Cortex of kidney (tissue), 1 donor: ENCODE results near the gene SUN3.
"Not testable (repeated sequence)": the region's sequence is repeated elsewhere in the genome, so short reads cannot be mapped to it uniquely, and the experiment has no call there.

Source experiments
- DNase-seq: peaks from one replicate; lab custom pipeline; 2025; lab: John Stamatoyannopoulos, UW

Gene SUN3

DNA sequence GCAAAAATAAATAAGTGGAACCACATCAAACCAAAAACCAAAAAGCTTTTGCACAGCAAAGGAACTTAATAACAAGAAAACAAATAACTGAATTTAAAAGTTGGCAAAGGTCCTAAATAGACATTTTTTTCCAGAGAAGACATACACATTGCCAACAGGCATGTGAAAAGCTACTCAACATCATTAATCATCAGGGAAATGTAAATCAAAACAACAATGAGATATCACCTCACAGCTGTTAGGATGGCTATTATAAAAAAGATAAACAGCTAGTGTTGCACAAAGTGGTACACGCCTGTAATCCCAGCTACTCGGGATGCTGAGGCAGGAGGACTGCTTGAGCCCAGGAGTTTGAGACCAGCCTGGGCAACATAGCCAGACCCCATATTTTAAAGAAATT, 2.2 kb upstream of the SUN3 start:
- no peak for DNase-seq

DNA sequence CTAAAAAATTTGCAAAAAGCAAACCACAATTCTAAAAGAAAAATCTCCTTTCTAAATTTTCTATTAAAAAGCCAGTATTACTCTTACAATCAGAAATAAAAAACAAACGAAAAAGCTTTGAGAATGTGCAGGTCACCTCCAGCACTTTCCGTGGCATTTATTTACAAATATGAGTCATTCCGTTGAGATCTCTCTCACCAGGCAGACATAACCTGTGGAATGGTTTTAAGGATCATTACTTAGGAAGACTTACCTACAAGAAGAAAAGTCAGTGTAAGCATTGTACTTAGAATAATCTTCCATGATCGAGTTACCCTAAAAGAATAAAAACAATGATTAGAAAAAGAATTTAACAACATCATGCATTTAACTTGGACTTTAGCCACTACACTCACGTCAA, 3.3 kb downstream of the SUN3 start:
- DNase-seq: no peak

DNA sequence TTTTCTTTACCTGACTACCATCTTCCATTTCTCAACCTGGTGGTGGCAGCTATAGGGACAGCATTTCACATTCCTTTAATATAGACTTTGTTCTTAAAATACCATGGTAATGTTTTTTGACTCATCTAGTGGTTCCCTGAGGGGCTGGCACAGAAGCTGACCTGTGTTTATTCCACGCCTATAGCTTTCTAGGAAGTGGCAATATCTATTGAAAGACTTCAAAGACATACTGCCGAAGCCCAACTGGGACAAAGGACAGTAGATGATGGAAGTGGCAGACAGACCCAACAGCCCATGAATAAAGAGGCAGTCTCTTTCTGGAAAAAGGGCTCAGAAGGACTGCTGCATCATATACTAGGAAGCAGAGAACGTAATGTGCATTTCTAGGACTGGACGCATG, 11.2 kb downstream of the SUN3 start:
- DNase-seq: no peak

DNA sequence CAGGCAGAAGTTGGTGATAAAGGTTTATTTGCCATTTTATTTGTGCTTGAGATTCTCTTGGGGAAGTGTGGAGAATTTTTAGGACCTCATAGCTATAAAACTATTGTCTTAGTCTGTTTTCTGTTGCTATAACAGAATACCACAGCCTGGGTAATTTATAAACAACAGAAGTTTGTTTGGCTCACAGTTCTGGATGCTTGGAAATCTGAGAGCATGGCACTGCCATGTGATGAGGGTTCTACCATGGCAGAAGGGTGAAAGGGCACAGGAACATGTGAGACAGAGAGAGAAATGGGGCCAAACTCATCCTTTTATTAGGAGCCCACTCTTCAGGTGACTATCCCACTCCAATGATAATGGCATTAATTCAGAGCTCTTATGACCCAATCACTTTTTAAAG, 12.3 kb downstream of the SUN3 start:
- DNase-seq: no peak

DNA sequence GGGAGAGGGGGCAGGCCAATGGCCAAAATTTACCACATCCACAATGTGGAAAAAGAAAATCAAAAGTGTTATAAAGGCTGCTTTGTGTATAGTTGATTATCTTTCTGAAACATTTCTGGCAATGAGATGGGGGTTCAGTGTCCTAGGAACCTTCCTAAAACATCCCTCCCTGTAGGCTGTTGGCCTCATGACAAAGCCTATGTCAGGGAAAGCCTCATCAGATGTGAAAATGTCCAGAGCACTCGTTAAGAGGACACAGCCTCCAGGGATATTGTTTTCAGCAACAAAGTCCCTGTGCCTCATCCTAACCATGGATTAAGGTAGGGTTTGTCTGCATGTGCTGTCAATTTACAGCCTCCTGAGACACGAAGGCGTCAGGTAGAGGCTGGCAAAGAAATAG, 17.0 kb downstream of the SUN3 start:
- no peak for DNase-seq

DNA sequence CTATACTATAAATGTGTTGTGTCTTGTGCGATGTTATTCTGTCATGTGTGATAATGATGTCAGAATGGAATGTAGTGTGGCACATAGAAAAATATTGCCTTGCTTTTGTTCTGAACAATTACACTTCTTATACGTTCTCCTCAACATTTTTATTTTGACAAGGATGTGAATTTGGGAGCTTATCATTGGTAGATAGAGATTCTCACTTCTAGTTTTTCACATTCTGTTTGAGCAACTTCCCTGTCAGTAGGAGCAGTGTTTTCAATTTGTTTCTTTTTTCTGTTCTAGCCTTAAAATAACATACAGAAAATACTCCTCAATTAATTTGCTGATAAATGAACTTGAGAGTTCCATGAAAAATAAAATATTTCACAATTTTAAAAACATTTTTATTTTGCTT, 17.6 kb downstream of the SUN3 start:
- no peak for DNase-seq

DNA sequence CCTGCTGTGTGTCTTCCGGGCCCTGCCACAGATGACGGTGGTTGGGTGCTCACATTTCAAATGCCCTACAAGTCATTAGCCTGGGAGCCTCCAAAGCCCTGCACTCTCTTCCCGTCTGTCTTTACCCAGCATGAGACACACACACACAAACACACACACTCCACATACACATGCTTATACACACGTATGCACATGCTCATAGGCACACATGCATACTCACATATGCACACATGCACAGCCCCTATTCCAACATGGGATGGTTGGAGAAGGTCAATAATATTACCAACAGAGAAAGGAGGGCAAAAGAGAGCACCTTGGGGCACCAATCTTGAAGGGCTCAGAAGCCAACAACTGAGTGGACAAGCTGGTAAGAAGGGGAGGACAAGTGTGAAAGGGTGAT, 19.0 kb downstream of the SUN3 start:
- no peak for DNase-seq

DNA sequence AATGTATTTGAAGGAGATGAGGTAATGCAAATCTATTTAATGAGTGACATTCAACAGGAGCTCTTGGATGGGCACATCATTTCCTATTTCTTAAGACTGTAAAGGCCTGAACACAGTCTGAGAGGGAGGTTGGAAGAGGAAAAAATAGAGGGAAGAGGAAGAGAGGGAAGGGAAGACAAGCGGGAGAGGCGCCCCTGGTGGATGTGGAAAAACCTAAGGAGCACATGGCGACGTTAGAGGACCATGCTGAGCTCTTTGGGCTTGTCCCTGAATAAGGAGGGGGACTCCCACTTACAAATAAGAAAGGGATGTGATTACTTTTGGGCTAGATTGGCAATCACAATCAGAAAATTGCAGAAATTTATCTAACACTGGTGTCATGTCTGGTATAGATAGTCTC, 19.6 kb downstream of the SUN3 start:
- no peak for DNase-seq

DNA sequence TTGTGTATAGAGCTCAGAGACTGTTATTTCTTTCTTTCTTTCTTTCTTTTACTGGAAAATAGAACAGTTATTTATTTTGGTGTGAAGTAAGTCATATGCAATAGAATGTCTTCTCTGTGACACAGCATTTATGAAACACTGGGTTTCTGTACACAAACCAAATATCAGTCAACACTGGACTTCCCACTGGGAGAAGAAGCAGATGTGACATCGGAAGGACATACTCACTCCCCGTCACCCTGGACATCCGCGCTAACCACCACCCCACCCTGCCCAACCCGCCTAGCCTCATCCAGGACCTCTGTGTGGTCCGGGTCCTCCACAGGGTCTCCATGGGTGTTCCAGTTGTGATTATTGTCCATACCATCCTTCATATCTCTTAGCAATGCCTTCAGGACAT, 22.0 kb downstream of the SUN3 start:
- no peak for DNase-seq

DNA sequence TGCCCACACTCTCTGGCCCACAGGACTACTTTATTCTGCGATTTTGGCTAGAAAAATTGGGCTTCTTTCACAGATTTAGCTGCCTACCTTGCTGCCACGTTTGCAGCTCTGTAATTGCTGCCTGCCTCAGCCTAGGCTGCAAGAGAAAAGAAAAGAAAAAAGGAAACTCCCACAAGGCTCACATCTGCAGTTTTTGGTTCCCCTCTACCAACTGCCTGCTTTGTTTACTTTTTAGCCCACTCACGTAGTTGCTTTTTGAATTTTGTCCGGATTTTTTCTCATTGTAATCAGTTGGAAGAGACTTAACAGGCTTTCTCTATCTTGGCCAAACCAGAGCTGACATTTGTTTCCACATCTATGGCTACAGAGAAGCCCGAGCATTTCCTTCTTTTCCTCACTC, 24.3 kb downstream of the SUN3 start:
- no peak for DNase-seq

DNA sequence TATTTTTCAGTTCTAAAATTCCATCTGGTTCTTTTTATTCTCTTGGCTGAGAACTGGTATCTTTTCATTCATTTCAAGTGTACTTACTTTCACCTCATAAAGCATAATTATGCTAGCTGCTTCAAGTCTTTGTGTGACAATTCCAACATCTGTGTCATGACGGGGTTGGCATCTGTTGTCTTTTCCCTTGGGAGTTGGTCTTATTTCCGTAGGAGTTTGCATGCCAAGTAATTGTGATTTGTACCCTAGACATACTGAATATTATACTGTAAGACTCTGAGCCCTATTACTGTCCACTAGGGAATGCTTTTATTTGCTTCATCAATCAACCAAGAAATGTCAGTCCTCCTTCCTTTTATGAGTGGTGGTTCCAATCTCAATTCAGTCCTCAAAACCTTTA, 24.9 kb downstream of the SUN3 start:
- no peak for DNase-seq

DNA sequence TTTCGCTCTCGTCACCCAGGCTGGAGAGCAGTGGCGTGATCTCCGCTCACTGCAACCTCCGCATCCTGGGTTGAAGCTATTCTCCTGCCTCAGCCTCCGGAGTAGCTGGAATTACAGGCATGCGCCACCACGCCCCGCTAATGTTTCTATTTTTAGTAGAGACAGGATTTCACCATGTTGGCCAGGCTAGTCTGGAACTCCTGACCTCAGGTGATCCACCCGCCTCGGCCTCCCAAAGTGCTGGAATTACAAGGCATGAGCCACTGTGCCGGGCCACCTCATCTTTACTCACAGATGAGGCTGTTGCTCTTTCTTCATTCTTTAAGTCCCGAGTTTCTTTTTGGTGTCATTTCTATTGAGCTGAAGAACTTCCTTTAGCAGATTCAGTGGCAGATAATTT, 28.7 kb downstream of the SUN3 start:
- DNase-seq: not testable (repeated sequence)

DNA sequence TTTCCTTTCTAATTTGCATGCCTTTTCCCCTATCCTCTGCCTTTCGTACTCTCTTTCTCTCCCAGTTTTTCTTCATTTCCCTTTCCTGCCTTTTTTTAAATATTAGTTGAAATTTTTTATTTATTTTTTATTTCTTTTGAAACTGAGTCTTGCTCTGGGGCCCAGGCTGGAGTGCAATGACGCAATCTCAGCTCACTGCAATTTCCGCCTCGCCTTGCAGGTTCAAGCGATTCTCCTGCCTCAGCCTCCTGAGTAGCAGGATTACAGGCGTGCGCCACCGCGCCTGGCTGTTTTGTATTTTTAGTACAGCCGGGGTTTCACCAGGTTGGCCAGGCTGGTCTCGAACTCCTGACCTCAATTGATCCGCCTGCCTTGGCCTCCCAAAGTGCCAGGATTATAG, 29.5 kb downstream of the SUN3 start:
- no peak for DNase-seq

DNA sequence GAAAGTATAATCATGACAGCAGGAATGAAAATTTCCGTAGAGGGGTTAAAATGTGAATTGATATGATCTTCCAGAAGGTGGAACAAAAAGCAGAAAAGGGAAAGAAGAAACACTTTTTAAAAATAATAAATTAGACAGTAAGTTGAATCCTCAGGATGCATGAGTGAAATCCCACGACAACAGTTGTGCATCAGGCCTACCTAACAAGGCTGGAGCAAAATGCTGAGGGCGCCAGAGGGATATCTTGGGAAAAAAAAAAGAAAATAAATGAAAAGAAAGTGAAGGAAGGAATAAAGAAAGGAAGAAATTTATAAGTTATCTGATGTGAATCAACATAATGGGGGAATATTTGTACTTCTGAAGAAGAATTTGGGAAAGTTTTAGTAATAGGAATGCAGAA, 36.5 kb downstream of the SUN3 start:
- no peak for DNase-seq

DNA sequence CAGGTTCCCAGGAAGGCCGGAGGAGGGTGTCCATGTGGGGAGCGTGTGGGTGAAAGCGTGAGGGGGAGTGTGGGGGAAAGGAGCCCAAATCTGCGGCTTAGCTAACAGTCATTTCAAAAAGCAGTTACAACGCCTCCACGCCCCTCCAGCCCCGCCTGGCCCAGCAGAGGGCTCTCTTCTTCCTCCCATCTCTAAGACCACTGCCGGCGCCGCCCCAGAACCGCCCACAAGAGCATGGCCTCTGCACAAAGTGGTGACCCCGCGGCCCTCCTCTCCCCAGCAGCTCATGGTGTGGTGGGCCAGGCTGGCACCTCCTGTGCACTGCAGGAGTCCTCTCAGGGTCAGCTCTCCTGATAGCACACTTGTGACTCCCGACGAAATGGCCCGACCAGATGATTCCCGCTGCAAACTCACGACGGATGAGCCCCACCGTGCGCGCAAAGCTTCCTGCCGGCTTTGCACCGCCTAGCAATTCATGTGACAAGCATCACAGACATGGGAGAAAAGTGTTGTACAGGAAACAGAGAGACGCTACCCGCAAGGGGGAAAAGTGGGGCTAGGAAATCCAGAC, 37.1 kb downstream of the SUN3 start:
- no peak for DNase-seq

DNA sequence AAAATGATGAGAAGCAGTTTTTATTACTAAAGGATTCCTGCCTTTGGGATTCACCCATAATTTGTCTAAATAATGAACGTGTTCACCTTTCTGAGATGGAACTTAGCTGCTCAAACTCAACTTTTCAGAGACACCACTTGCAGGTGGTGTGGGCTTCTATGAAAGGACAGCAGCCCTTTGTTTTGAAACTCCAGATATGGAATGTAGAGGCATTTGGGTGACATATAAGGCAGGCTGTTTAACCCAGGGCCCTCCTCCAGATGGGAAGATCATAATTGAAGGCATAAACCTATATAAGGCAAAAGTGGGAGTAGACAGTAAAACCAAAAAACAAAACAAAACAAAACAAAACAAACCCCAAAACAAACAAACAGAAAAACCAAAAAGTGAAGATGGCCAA, 37.6 kb downstream of the SUN3 start:
- no peak for DNase-seq

DNA sequence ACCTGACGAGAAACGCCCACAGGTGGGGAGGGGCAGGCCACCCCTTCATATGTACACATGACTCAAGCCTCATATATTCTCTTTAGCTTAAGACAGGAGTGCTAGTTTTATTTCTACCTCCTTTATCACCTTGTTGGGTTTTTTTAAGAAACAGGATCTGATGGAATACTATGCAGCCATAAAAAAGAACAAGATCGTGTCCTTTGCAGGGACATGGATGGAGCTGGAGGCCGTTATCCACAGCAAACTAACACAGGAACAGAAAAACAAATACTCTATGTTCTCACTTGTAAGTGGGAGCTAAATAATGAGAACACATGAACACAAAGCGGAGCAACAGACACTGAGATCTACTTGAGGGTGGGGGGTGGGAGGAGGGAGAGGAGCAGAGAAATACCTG, 38.3 kb downstream of the SUN3 start:
- no peak for DNase-seq

DNA sequence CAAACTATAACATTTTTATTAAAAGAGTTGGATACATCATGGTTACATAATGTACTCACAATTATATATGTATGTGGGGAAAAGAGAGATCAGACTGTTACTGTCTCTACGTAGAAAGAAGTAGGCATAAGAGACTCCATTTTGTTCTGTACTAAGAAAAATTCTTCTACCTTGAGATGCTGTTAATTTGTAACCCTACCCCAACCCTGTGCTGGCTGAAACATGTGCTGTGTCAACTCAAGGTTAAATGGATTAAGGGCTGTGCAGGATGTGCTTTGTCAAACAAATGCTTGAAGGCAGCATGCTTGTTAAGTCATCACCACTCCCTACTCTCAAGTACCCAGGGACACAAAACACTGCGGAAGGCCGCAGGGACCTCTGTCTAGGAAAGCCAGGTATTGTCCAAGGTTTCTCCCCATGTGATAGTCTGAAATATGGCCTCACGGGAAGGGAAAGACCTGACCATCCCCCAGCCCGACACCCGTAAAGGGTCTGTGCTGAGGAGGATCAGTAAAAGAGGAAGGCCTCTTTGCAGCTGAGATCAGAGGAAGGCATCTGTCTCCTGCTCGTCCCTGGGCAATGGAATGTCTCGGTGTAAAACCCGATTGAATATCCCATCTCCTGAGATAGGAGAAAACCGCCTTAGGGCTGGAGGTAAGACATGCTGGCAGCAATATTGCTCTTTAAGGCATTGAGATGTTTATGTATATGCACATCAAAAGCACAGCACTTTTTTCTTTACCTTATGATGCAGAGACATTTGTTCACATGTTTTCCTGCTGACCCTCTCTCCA, 39.1 kb downstream of the SUN3 start:
- DNase-seq: not testable (repeated sequence)

DNA sequence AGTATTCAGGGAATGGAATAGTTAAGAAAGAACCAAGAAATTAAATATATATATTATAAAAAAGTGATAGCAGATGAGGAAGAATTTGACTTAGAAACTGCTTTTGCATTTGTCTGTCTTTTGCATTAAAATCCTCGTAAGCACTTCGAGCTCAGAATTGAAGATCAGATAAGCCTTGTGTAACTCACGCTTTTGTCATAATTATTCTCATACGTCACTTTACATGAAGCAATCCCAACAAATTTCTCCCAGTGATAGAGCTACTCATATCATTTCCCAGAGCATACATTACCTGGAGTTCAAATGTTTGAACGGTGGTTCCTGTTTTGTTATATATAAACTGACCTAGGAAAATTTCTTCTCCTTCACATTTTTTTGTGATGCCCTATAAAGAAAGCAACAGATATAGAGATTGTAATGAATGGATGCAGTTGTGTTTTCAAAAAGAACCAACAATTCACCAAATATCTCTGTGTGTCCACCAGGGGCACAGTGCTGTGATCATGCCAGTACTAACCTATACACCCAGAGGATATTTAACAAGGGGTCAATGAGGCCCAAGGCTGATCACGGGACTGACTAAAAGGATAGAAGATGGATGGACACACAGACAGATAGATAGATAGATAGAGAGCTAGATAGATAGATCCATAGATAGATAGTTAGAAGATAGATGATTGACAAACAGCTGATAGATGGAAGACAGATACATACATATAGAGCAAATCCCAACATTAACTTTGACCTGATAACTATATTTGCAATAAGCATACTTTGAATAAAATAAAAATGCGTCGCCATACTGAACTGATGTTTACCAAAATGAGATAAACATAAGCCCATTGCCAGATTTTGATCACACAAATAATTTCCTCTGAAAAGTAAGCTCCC, 40.2 kb downstream of the SUN3 start:
- no peak for DNase-seq

DNA sequence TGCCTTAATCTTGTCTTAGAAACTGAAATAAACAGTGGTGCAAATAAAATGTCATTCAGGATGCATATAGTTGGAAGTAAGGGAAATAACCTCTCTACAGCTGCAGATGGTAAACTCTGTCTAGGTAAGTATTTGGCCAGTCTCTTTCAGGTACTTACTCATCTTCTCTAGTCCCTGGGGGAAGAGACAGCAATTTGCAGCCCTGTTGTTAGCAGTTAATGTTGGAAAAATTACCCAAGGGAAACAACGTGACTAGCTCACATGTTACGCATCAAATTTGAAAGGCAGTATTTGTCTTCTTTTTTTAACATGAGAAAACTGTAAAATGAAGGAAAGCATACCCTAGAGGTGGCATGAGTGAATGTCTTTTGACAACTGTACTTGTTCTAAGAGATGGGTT, 46.3 kb downstream of the SUN3 start:
- DNase-seq: no peak

DNA sequence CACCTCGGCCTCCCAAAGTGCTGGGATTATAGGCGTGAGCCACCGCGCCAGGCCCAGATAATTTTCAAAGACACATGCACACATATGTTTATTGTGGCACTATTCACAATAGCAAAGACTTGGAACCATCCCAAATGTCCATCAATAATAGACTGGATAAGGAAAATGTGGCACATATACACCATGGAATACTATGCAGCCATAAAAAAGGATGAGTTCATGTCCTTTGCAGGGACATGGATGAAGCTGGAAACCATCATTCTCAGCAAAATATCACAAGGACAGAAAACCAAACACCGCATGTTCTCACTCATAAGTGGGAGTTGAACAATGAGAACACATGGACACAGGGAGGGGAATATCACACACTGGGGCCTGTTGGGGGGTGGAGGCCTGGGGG, 48.3 kb downstream of the SUN3 start:
- DNase-seq: not testable (repeated sequence)

DNA sequence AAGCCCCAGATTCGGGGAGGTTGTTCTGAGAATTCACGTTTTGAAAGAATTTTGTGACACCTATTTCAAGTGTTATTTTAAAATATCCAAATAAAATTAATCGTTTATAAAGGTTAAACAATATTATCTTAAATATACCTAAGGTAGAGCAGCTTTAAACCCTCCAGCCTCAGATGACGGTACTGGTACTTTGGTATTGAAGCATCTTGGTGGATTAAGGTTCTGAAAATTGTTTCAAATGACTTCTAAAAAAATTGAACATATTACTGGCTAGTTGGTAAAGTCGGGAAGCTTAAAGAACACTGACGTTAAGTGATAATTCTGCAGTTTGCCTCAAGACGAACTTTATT, 49.1 kb downstream of the SUN3 start:
- DNase-seq: no peak

DNA sequence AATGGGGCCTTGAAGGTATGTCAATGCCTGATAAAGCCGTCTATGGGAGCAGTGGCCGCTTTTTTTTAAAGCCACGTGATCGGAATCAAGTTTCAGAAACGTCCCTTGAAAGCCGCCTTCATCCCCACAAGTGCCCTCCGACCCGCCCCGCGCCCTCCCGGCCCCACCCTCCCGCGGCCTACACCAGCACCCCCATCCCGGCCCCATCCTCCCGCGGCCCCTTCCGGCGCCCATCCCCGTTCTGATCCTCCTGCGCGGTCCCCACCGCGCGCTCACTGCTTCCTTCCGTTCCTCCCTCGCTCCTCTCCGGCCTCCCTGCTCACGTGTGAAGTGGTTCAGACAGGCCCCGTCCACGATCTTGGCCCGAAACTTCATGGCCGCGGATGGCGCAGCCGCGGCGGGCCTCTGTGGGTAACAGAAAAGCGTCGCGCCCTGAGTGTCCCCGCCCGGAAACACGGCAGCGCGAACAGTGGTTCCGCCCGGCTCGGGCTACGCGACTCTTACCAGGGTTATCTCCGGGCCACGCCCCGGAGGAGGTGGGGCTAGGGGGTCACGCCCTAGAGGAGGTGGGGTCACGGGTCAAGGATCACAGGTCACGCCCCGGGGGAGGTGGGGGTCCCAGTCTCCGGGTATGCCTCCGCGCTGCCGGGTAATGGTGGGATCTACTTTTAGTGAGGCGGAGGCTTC, 49.6 kb downstream of the SUN3 start, which contains the start of gene HUS1:
TSS of gene HUS1 (minus strand) at position 471 of the 687 bp plus-strand sequence. CDS start at position 375, 96 bp downstream.
- DNase-seq: no peak
